Mammary epithelial cell (primary cell): Measurements from ENCODE around the gene NLRC5.

Experiments
- EZH2 ChIP-seq: IDR thresholded peaks from 2 replicates; pipeline ENCODE4 v1.6.1; 2012; ENCODE audit warnings: low read length, inconsistent platforms, borderline replicate concordance
- TF ChIP-seq, protein P1 (sequence below), 2 donors: IDR thresholded peaks in 1 of 2; conservative IDR thresholded peaks in 1 of 2; 2 replicates each; pipeline ENCODE4 v1.5.1; 2011 to 2012; ENCODE audit warnings: inconsistent platforms in 2 of 2, low read length in 2 of 2, mild to moderate bottlenecking in 2 of 2, control low read depth in 1 of 2, low read depth in 1 of 2; ENCODE audit not compliant: insufficient read depth in 1 of 2; ENCODE audit errors: extremely low read depth in 1 of 2

GRCh38 chr16:57032346-57032745, 43.0 kb downstream of the NLRC5 start:
- TF ChIP-seq, protein P1, sequence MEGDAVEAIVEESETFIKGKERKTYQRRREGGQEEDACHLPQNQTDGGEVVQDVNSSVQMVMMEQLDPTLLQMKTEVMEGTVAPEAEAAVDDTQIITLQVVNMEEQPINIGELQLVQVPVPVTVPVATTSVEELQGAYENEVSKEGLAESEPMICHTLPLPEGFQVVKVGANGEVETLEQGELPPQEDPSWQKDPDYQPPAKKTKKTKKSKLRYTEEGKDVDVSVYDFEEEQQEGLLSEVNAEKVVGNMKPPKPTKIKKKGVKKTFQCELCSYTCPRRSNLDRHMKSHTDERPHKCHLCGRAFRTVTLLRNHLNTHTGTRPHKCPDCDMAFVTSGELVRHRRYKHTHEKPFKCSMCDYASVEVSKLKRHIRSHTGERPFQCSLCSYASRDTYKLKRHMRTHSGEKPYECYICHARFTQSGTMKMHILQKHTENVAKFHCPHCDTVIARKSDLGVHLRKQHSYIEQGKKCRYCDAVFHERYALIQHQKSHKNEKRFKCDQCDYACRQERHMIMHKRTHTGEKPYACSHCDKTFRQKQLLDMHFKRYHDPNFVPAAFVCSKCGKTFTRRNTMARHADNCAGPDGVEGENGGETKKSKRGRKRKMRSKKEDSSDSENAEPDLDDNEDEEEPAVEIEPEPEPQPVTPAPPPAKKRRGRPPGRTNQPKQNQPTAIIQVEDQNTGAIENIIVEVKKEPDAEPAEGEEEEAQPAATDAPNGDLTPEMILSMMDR (conservative IDR thresholded peaks at IDR 0.05 in 1 of 2, IDR thresholded peaks at IDR 0.05 in 1 of 2; ENCODE audit: extremely low read depth in 1 of 2, insufficient read depth in 1 of 2, low read depth in 1 of 2, low read length in 2 of 2): no peak
- no peak for TF ChIP-seq EZH2
